Hepatocyte (in vitro differentiated cells): ENCODE measurements around the gene VWA3A.

Source experiments
- CTCF ChIP-seq: fragments of 200-600 bp; sonication (generic); IDR thresholded peaks from 2 replicates; pipeline ENCODE4 v1.5.1; 2016; ENCODE audit warnings: antibody characterized with exemption, mild to moderate bottlenecking; ENCODE audit not compliant: poor library complexity
- EZH2 ChIP-seq: fragments of 200-600 bp; sonication (generic); IDR thresholded peaks from 2 replicates; pipeline ENCODE4 v1.6.1; 2016; ENCODE audit warnings: antibody characterized with exemption, mild to moderate bottlenecking, borderline replicate concordance
- EZH2phosphoT487 ChIP-seq: fragments of 200-600 bp; sonication (generic); IDR thresholded peaks from one replicate; pipeline ENCODE4 v1.6.1; 2018; ENCODE audit warnings: antibody characterized with exemption, mild to moderate bottlenecking, low read depth, moderate library complexity; ENCODE audit not compliant: unreplicated experiment, severe bottlenecking

- TF ChIP-seq CTCF = no peak
- no peak for TF ChIP-seq EZH2
- TF ChIP-seq EZH2phosphoT487 = no peak
Observed at GRCh38 chr16:22071331-22071910, 20.9 kb upstream of the VWA3A start.
